GM19467 (cell line): Measurements from ENCODE around the gene MDN1.
A peak's percentile ranks its signal among the peaks of the same experiment; 100 is the strongest.
"Not testable (repeated sequence)": the region's sequence is repeated elsewhere in the genome, so short reads cannot be mapped to it uniquely, and the experiment has no call there.

Experiments used
- ATAC-seq: cut with Tn5 transposase; IDR thresholded peaks from one replicate; pipeline ENCODE4 v1.9.1; 2021; ENCODE audit warnings: mild to moderate bottlenecking, moderate library complexity; ENCODE audit not compliant: unreplicated experiment

The MDN1 gene

DNA sequence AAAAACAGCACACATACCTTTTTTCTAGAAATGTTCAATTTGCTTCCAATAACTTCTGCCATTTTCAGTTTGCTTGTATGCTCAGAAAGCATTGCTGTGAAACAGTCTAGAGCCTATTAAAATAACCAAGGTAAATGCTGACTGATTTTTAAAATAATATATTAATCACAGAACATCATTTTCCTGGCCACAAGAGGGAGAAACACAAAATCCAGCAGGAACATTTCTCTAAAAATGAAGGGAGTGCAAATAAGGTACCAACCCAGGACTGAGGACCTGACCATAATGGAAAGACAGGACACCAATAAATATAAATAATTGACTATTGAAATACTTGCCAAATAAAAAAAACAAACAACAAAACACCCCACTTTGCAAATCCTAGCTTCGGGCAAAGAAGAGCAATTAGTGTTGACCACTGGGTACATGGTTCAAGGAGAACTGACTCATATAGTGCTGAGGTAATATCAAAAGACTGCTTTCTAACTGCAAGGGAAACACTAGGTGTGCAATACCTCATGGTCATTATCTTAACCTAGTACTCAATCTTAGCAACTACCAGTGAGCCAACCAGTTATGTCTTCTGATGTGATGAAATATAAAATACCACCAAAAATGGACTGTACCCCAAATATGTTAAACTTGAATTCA, 42.9 kb downstream of the MDN1 start:
- no peak for ATAC-seq

DNA sequence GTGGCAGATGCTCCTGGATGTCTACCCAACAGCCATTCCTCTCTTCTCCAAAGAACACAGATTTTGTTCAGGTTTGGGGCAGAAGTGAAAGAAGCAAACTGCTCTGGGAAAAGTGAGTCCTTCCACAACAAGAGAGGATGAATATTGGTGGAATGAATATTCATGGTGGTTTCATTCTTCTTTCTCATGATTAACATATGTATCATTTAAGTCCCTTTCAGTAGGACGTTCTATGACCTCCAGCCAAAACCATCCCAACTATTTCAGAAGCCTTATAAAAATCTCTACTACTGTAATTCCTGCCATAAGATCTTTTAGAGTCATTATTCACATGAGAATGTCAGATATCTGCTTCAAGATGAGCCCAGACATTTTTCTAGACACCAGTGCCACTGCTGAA, 44.4 kb downstream of the MDN1 start:
- no peak for ATAC-seq

DNA sequence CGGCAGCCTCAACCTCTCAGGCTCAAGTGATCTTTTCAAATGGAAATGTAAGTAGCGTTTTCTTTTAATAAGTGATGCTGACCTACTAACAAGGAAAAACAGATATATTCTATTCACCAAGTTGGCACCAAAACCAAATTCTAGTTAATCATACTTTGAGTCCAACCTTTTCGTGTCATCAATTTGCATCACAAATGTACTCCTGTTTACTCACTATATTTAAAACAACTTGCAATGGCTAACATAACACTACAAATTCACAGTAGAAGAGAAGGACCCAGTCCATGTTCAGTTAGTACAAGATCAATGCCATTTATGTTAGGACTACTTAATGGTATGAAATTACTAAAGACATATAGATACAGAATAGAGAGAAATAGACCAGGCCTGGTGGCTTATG, 50.0 kb downstream of the MDN1 start:
- ATAC-seq, result no peak

DNA sequence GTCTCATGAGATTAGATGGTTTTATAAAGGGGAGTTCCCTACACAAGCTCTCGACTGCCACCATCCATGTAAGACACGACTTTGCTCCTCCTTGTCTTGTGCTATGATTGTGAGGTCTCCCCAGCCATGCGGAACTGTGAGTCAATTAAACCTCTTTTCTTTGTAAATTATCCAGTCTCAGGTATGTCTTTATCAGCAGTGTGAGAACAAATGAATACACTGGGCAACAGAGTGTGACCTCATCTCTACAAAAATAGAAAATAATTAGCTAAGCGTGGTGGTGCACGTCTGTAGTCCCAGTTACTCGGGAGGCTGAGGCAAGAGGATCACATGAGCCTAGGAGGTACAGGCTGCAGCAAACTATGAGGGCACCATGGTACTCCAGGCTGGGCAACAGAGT, 51.3 kb downstream of the MDN1 start:
- ATAC-seq, result no peak

DNA sequence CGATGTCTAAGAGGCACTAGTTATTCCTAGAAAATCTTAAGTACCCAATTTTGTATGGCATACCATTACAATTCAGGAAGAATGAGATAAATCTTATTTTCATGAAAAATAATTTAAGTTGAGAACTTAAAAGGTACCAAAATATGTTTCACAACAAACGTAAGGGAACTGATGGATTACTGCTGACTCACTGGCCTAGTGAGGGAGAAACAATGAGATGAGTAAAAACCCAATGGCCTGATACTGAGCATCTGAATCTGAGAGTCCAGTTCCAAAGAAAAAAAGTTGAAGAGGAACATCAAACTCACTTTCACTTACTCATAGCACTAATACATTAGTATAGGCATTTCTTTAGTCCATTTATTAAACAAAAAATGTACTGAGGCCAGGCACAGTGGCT, 56.0 kb downstream of the MDN1 start:
- ATAC-seq, result no peak

DNA sequence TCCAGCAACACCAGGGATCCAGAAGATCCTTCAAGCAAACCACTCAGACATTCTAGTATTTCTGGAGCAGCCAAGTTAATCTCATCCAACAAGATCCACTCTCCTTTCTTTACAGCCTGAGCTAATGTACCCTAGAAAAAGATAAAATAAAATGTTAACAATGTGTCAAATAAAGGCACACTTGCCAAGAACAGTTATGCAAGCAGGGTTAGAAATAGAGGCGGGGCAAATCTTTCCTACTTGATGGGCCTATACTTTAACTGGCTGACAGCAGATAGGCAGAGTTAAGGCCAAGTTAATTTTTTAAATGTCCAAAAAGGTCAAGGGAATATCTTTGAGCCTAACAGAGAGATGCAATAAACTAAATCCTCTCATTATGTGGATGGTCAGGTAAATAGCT, 60.8 kb downstream of the MDN1 start:
- no peak for ATAC-seq

DNA sequence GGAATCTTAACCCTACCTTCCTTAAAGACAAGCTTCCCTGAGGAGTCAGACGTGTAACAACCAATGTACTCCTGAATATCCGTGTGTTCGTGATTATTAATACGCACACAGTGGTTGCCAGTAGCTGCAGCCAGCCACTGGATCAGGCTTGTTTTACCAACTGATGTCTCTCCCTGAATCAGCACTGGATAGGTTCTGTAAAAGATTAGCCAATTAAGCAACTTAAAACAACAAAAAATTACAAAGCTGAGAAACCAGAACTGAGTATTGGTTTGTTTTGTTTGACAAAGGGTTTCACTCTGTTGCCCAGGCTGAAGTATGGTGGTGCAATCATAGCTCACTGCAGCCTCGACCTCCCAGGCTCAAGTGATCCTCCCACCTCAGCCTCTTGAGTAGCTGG, 69.3 kb downstream of the MDN1 start:
- ATAC-seq, result no peak

DNA sequence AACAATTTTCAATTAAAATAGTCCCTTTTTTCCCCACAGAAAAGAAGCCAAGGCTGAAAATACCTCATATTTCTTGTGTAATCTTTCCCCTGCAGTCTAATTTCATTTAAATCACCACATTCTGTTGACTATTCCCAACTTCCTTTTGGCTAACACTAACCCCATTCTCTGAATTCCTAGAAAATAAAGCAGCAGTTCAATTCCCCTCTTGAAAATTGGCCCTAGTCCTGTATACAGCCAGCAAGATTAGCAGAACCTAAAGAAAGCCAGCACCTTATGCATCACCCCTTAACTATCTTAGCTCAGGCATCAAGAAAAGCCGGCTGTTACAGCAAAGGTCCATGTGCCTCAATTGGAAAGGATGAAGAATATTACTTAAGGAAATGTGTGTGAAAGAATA, 69.7 kb downstream of the MDN1 start:
- ATAC-seq, result no peak

DNA sequence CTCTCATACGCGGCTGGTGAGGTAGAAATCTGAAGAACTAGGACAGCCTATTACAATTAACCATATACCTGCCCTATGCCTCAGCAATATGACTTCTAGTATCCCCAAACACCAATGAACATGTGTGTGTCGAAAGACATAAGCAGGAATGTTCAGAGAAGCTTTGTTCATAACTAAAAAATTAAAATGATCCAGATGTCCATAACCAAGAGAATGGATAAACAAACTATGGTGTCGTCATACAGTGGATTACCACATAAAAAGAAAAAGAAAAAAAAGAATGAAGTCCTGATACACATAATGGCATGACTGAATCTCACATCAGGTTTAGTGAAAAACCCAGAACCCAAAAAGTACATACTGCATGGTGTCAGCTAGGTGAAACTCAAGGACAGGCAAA, 73.9 kb downstream of the MDN1 start:
- ATAC-seq, result no peak

DNA sequence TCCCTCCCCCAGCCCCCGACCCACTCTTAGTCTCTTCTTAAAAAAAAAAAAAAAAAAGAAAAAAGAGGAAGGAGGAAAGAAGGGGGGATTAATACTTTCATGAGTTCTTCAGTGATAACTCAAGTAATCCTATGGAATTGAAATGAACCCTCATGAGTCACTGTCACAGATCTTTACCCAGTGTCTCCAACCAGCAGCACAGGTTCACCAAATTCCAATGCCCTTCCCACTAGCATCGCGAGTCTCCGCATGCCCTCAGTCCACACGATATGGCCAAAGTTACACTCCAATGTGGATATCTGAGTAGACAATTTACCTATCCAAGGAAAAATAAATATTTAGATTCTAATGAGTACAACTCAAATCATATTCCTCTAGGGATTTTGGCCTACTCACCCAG, 74.5 kb downstream of the MDN1 start:
- ATAC-seq, result no peak

DNA sequence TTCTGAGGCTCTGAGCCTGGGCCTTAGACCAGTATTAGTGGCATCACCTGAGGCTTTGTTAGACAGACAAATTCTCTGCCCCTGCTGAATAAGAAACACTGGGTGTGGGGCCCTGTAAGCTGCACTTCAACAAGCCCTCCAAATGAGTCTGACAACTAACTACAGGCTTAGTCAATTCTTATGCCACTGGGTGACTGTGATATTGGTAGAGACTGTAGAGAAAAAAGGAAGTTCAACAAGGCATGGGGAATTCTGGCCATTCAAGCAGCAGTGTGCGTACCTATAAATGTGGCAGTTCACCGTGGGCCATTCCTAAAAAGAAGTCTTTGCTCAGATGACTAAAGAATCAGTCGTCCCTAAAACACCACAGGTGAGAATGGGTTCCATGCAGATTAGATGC, 82.7 kb downstream of the MDN1 start:
- no peak for ATAC-seq

DNA sequence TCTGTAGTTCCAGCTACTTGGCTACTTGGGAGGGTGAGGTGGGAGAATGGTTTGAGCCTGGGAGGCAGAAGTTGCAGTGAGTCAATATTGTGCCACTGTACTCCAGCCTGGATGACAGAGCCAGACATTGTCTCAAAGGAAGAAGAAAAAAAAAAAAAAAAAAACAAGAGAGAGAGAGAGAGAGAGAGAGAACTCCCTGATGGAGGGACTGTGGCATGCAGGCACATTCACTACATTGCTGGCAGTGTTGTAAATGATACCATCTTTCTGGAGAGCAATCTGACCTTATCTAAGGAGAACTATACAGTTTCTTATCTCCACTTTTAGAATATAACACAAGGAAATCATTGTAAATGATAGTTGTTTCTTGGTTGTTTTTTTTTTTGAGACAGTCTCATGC, 85.1 kb downstream of the MDN1 start:
- no peak for ATAC-seq

DNA sequence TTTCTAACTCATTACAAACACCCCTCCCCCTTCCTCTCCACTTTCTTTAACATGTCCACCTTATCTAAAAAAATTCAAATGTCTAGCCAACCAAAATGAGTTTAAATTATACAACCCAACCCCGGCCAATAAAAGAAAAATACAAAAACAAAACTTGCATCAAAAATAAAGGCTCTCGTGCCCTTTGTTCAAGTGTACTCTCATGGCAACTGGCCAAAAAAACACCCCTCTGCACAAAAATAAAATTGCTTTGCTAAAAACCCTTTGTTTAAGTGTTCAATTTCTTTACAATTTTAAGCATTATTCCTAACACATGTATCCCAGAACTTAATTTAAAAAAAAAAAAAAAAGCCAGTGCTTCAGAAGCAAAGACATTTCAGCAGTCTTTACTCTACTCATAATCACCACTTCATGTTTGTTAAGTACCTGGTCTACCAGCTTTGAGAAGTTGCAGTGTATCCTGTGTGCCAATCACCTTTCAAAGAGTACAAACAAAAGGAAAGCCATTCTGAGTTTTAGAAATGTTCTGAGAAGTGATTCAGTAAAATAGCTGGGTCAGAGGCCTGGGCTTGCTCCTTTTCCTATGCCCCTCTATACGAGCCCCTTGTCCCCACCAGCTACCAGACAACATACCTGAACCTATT, 87.5 kb downstream of the MDN1 start:
- no peak for ATAC-seq

DNA sequence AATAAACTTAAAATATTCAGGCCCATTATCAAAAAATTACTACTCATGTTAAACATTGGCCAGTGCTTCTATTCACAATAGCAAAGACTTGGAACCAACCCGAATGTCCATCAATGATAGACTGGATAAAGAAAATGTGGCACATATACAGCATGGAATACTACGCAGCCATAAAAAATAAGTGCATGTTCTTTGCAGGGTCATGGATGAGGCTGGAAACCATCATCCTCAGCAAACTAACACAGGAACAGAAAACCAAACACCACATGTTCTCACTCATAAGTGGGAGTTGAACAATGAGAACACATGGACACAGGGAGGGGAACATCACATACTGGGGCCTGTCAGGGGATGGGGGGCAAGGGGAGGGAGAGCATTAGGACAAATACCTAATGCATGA, 88.3 kb downstream of the MDN1 start:
- ATAC-seq, result not testable (repeated sequence)

DNA sequence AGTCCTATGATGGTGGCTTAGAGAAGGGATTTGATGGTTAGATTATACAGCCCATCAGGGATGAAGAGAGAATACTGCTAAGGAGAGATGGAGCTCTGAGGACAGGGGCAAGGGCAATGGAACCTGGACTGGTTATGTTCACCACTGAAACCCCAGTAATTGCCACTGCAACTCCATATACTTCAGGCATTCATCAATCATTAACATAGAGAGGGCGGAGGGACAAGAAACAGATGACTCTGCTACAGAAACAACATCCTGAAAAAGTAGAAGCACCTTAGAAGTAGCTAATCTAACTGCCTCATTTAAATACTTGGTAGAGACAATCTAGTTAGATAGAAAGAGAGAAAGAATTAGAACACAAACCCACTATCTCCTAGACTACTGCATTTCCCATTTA, 89.8 kb downstream of the MDN1 start:
- ATAC-seq, result peak; percentile 85

DNA sequence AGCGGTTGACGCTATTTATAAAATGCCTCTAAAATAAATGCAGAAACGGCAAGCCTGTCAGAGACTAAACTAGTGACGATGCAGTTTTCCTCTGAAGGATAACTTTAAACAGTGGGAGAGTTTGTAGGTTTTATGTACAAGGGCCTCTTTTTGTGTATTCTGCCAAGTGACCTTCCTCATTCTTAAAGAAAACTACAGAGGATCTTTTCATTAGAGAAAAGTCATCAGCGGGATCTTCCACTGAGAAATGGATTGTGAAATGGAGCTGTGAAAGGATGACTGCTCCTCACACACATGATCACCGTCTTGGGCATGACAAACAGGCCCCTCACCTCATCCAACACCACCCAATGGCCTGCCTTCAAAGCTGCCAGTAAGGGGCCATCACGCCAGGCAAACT, 92.1 kb downstream of the MDN1 start:
- ATAC-seq, result no peak

DNA sequence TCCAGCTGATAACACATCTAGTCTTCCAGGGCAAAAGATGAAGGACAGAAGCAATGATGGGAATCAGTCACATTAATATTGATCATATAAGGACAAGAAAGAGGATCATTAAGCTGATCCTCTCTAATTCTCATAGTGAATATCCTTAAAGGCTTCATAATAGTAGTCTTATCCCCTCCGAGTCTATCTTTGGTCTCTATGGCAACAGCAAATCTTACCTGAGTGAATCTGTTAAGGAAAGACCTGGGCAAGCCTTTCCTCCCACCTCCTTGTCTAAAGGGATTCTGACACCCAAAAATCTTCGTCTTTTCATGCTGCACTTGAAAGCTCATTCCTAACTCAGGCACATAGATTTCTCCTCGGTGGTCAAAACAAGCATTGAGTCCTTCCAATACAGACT, 94.6 kb downstream of the MDN1 start:
- ATAC-seq, result no peak

DNA sequence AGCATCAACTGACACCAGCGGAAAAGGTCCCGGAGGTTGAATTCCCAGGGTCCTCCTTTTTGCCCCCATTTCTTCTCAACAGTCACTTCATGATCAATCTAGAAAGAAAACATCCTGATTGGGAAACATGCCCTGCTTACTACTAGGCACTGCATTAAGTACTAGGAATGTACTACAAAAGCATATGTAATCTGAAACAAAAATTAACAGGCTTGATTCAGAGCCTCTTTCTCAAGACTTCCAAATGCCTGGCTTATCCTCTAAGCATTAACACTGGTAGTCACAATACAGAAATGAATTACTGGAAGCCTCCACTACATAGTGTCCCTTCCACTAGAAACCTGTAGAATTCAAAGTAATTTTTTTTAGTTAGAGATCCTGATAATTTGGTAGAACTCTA, 96.5 kb downstream of the MDN1 start:
- no peak for ATAC-seq

DNA sequence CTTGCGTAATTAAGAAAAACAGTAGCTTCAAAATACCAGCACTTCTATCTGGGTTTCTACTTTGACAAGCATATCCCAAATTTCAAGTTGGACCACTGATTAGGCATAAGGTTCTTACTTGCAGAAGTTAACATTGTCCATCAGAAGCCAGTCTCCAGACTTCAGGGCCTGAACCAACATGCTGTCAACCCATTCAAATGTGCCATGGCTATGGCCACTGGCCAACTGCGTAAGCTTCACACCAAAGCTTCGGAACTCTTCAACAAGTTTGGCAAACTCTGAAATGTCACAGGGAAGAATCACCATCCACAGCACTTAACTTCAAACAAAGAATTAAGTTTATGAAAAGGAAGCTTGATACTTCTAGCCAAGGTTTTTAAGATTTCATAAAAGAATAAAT, 103.1 kb downstream of the MDN1 start:
- no peak for ATAC-seq

DNA sequence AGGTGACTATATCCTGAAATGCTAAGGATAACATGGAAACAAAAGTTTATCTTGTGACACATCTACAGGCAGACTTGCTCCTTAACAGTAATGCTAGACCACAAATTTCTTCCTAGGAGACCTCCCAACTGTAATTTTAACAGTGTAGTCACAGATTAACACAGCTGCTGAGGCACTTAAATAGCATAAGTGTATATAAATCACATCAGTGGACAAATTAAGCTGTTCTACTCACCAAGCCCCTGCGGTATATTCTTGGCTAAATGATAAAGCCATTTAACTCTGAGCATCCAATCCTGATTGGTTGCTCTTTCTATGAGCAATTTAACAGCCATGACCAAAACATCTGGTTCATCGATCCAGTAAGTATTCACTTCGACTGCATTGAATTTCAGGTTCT, 107.8 kb downstream of the MDN1 start:
- ATAC-seq, result no peak

DNA sequence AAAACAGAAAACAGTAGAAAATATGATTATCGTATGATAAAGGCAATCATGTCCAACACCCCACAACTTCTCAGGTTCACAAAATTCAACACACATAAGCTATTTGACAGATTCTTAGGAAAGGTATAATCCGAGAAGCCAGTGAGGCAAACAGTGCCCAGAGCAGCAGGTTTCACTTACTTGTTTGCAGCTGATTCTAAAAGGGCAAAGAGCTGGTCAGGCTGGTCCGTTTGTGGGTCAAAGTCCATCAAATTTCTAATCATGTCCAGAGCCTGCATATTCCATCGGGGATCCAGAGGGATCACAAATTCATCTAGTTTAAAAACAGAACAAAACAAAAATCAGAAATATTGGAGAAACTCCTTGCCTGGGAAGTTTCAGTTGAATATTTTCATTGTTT, 111.3 kb downstream of the MDN1 start:
- ATAC-seq, result no peak

DNA sequence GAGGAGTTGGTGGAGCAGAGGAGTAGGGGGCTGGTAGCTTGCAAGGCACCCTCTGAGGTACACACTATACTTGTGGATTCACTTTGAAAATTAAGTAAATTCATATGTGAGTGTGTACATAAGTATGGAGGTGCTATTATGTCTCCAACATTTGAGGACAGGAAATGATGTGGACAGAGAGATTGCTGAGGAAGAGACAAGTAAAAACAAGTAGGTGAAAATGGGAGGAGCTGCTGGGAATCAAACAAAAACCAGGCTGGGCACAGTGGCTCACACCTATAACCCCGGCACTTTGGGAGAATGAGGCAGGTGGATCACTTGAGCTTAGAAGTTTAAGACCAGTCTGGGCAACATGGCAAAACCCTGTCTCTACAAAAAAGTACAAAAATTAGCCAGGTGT, 111.8 kb downstream of the MDN1 start:
- no peak for ATAC-seq

DNA sequence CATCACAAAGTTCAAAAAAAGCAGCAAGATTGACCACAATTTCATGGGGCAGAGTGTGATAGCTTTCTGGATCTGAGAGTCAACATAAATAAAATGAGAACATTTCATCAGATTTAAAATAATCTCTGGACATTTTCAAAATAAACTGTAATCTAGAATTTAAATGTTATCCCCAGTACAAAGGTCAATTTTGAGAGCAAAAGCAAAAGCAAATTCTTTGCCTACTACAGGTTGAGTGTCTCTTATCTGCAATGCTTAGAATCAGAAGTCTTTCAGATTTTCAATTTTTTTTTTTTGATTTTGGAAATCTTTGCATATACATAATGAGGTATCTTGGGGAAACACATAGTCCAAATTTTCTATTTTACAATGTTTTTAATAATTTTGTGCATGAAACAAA, 113.5 kb downstream of the MDN1 start:
- no peak for ATAC-seq
